Head of caudate nucleus (tissue), 42 donors: ENCODE measurements around the gene CDKN1C.
A peak's percentile ranks its signal among the peaks of the same experiment; 100 is the strongest.

Experiments used
- DNase-seq, 42 donors: peaks; one replicate each; pipeline versions ENCODE4 v3.0.0 to v3.0.0-alpha.2; 2020 to 2021; ENCODE audit warnings: mixed read lengths in 7 of 42
- intact Hi-C: fragments of 100-400 bp; cut with DNase I; formaldehyde crosslinking; loops from one replicate; pipeline ENCODE4 v1.15.0; 2022

CDKN1C gene

DNA sequence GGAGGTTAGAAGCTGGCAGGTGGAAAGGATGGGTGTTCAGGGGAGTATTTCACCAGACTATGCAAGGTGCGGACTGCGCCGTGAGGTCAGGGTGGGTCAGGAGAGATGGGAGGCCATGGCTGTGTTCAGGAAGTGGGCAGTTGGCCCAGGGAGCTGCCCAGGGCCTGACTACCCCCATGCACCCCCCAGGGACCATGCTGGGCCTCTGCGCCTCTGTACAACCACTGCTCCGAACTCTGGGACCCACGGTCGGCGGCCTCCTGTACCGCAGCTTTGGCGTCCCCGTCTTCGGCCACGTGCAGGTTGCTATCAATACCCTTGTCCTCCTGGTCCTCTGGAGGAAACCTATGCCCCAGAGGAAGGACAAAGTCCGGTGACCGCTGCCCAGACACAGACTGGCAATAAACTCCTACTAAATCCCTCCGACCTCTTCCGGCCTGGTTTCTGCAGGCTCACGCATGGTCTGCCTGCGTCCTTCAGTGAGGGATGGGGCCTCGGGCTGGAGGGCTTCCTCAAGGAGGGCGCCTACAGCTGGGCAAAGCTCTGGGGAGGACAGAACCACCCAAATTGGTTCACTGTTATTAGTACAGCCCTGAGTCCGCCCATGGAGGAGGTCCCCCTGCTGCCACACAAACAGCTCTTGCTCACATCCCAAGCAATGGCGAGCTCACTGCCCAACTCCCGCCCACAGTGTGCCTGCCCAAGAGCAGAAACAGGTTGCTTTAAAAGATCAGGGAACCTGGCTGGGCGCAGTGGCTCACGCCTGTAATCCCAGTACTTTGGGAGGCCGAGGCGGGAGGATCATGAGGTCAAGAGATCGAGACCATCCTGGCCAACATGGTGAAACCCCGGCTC is 39.5 kb upstream of the CDKN1C start:
- peak in 1 of 42 donors; percentile 1 for DNase-seq
- intact Hi-C loops = no loop called here

DNA sequence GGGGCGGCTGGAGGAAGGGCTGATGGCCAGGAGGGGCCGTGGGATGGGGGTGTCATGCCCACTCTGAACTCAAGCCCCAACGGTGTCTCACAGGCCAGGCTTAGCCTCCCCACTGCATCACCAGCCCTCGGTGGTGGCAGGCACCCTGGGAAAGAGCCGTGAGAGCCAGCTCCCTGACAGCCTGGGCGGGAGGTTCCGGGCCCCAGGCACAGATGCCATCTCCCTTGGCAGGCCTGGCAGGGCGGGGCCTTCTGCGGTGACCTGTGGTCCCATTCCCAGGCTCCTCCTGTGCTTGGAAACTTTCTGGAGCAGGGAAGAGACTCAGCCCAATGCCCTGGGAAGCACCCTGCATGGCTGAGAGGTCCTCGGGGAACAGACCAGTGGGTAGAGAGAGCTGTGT is 38.8 kb upstream of the CDKN1C start:
- intact Hi-C loops = no loop called here

DNA sequence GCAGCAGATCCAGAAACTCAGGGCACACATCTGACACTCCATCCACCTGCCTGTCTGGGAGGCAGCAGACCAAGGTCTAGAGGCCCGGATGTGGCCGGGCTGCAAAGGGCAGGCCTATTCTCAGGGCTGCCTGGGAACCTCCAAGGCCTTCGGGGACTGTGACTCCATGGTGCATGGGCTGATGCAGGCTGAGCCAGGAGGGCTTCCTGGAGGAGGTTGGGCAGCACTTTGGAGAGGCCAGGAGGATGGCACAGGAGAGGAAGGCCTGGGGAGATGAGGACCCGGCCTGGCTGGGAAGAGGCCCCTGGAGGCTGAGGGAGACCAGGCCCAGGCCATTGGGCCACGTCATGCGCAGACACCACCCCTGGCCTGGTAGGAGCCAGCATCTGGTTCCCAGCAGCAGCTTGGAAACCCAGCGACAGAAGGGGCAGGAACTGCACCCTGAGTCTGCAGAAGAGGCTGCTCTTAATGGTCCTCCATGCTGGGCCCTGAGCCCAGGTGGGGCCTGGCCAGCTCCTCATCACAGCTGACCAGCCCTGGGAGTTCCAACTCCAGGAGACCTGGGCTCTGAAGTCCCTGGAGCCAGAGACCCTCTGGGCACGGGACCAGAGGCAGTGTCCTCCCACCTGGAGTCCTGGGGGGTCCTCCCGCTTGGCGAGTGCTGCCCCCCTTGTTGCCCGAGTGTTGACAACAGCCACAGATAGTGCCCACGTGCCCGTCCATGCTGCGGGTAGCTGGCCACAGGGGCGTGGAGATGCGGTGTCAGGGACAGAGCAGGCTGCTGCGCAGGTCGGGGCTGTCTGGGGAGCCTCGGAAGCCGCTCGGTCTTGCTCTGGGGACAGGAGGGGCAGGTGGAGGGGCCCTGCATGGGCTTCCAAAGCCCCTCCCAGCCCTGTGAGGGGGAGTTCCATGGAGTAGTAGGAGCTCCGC is 38.1 kb upstream of the CDKN1C start:
- no peak for DNase-seq
- intact Hi-C loops = no loop called here

More for the DNA sequence above, 38.8 kb upstream of the CDKN1C start:
- no peak for DNase-seq

DNA sequence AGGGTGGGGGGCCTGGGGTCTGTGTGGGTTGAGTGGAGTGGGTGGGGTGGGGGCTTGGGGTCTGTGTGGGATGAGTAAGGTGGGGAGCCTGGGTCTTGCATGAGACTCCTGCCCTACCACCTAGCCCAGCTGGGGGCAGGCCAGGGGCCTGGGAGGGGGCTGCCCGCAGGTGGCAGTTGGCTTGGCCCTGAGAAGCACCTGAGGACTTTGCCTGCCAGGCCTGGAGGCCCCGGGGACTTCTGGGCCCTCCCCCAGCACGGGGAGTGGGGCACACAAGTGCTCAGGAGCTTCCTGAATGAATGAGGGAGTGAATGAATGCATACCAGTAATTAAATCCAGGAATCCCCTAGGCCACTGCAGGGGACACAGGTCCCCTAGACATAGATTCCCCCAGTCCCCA is 37.1 kb upstream of the CDKN1C start:
- DNase-seq = no peak

DNA sequence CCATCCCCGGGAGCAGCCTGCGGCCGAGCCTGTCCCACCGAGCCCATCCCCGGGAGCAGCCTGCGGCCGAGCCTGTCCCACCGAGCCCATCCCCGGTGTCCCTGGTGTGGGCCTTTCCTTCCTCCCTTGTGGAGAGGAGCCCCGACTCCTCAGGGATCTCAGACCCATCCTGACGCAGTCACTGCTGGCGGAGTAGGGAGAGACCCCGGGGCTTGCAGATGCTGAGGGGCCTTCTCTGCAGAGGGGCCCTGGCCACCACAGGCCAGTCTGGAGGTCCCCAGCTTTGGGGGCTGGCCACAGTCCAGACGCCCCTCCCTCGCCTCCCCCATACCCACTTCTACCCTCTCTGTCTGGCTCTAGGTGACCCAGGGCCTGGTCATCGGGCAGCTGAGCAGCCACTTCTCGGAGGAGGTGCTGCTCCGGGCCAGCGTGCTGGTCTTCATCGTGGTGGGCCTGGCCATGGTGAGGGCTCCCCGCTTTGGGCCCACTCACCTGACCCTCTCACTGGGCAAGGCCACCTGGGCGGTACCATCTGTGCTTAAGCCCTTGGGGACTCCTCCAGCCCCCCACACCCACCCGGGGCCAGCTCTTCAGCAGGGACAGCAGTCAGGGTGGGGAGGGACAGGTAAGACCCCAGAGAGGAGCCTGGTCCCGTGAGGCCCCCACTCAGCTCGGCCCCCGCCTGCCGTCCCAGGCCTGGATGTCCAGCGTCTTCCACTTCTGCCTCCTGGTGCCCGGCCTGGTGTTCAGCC is 36.3 kb upstream of the CDKN1C start:
- intact Hi-C loops = no loop called here
- DNase-seq = no peak

More for the DNA sequence above, 37.1 kb upstream of the CDKN1C start:
- intact Hi-C loops = no loop called here

DNA sequence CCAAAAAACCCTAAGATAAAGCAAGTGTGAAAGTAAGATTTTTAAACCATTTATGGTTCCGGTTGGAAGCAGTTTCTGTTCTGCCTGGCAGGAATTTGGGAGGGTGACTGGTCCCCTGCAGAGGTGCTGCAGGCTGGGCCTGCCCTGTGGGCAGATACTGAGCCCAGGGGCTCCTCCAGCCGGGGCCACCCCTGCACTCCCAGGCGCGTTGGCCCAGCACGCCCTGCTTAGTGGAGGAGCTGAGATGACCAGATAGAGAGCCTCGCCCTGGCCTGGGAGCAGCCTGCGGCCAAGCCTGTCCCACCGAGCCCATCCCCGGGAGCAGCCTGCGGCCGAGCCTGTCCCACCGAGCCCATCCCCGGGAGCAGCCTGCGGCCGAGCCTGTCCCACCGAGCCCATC is 35.7 kb upstream of the CDKN1C start:
- DNase-seq = no peak
- intact Hi-C loops = no loop called here

DNA sequence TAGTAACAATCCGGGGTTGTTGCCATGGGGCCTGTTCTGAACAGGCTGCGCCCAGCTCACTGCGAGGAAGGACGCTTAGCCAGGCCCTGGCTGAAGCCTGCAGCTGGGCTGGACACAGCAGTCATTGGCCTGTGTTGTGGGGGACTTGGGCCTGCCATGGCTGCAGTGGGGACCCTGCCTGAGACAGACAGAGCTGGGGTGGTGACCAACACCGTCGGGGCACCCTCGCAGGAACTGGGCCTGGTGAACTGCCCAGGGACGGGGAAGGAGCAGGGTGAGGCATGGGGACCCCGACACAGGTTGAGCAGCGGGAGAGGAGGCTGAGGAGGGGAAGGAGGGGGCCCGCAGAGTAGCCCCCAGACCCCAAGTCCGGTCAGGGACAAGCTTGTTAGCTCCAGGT is 34.8 kb upstream of the CDKN1C start:
- intact Hi-C loops = no loop called here
- no peak for DNase-seq

DNA sequence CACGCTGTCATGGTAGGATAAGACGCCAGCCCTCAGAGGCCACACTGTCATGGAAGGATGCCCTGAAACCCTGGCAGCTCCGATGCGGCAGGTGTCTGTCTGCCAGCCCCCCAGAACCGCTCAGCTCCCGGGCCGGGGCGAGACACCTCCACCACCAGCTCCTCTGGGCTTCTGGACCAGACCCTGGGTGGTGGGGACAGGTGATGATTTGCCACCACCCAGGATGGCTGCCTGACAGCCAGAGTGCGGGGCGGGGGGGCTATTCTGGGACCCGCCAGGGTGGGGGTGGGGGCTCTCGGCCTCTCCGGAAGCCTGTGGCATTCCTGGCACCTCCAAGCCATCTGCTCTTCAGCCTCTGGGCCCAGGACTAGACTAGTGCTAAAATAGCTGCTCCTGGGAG is 34.3 kb upstream of the CDKN1C start:
- no peak for DNase-seq
- intact Hi-C loops = no loop called here

DNA sequence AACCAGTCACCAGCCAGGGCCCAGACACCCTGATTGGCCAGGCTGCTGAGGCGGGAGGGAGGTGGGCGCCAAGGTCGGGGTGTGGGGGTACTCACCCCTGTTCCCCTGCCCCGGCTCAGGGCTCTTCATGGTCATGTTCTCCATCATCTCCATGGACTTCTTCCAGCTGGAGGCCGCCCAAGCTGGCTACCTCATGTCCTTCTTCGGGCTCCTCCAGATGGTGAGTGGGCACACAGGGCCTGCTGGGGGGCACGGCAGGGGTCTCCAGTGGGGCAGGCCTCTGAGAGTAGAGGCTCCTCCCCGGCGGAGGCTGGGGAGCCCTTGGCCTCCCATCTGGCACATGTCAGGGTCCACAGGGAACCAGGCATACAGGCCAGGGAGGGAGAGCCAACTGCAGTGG is 33.6 kb upstream of the CDKN1C start:
- intact Hi-C loops = no loop called here
- no peak for DNase-seq

DNA sequence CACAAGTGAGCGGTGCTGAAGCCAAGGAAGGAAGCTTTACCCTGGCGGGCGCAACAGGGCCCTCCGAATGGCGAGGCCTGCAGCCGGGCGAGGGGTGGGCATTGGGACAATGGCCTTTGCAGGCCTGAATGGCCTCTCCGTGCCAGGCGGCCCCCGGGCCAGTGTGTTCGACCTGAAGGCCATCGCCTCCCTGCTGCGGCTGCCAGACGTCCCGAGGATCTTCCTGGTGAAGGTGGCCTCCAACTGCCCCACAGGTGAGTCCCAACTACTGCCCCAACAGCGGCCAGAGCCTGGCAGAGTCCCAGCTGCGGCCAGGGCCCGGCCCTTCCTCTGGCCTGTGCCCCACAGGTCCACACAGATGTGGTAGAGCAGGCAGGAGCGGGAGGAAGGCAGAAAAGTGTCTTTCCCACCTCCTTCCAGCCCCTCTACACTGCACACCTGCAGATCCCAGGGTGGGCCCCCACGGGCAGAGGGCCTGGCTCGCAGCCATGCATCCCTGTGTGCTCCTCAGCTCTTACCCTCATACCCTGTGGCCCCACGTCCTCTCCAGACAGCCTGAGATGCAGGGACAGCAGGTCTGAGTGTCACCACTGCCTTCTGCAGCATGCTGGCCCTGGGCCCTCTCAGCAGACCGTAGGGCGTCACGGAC is 32.4 kb upstream of the CDKN1C start:
- no peak for DNase-seq
- intact Hi-C loops = no loop called here

DNA sequence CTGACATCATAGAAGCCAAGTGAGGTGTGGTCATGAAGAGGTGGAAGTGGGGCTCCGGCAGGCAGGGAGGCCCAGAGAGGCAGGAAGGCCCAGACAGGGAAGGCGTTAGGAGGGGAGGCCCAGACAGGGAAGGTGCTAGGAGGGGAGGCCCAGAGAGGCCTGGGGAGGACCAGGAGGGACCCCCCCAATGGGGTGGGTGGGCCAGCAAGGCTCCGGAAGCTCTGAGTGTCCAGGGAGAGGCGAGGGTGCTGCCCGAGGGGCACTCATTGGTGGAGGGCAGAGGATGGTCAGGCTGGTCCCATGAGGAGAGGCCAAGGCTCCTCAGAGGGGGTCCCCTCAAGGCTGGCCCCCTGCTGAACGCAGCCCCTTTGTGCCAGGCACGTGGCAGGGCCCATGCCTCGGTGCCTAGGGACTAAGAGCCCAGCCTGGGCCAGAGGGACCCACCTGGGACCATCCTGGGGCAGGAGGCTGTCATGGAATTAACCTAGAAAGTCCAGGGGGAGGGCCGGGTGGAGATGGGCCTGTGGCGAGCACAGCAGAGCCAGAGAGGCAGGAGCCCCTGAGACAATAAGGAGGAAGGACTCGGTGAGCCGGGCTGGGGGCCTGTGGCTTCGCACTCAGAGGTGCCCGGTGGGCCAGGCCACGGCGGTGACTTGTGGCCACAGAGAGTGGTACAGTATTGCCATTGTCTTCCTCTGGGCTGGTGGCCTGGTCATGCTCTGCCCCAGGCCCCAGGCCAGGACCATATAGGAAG is 31.5 kb upstream of the CDKN1C start:
- intact Hi-C loops = no loop called here

DNA sequence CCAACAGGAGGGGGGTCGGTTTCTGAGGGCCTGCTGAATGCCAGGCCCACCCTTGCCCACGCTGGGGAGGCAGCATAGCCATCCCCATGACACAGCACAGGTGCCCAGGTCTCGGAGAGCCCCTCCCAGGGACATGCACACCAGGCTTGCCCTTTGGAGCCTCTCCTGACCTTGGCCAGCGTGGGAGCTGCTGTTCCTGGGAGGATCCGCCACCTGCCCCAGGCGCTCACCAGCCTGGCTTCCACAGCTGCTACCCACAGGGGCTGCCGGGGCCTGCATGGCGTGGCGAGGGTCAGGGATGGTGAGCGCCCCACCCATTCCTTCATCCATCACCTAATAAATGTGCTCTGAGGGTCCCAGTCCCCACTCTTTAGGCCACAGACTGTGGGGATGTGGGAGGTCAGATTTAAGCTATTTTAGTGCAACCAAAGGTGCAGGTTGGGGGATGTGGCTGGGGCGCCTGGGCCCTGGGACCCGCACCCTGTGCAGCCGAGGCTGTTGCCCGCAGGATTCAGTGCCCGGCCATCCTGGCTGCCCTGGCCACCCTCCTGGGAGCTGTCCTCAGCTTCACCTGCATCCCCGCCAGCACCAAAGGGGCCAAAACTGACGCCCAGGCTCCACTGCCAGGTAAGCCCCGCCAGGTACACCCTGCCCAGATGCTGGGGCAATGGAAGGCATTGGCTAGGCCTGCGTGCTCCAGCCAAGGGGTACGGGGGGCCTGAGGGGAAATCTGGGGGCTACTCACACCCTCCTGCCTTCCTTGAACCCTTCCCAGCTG is 30.7 kb upstream of the CDKN1C start:
- no peak for DNase-seq
- intact Hi-C loops = no loop called here

More for the DNA sequence above, 31.5 kb upstream of the CDKN1C start:
- DNase-seq = no peak

DNA sequence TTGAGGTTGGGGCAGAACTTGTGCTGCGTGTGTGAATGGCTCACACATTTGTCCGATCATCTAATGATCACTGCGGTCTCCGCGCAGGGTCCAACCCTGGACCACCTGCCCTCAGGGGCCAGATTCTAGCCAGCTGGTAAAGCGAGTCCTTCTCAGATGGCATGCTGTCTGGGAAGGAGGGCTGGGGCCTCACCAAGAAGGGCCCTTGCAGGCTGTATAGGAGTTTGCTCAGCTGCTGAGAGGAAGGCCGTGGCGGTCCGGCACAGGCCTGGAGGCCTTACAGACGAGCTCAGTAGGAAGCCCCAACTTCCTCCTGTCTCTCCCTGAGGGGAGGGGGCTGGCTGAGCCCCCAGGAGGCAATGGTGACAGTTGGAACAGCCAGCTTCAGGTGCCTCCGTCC is 29.9 kb upstream of the CDKN1C start:
- intact Hi-C loops = no loop called here
- DNase-seq = no peak

DNA sequence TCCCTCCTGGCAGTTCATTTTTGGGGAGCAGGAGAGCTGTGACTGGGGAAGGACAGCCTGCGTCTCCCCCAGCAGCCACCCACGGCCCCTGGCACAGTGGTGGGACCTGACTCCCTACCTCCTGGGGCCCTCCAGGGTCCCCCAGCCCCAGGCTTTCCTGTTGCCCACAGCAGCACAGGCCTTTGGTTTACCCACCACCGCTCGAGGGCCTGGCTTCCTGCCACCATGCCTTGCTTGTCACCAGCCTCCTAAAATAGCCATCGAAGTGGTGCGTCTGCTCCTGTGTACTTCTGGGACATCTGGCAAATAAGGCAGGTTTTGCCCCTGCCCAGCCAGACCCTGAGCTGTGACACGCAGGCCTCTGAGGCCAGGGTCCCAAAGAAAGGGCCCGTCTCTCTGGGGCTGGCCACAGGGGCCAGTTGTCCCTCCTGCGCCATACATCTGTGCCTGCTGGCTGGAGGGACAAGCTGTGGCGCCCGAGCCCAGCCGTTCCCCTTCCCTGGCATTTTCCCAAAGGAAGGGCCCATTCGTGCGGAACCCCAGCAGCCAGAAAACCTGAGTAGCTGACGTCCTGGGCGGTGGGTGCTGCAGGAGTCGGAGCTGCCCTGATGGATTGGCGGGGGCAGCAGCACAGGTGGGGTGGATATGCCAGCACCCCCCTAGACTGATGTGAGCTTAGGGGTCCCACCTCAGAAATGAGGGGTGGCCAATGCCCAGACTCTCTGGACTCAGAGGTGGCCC is 29.1 kb upstream of the CDKN1C start:
- DNase-seq = no peak
- intact Hi-C loops = no loop called here

DNA sequence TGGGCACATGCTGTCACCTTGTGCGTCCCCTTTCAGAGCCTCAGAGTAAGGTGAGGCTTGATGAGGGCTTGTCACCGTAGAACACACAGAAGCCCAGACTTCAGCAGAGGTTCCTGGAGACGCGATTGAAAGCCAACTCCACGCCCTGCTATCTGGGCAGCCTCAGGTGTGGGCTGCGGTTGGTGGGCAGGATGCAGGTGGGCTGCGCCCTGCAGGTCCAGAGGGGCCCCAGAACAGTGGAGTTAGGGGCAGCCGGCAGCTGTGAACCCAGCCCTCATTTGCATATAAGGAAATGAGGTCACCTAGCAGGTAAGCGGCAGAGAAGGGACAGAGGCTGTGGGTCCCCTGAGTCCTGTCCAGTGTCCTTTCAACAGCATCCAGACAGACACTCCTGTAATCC is 28.2 kb upstream of the CDKN1C start:
- DNase-seq = no peak
- intact Hi-C loops = no loop called here

DNA sequence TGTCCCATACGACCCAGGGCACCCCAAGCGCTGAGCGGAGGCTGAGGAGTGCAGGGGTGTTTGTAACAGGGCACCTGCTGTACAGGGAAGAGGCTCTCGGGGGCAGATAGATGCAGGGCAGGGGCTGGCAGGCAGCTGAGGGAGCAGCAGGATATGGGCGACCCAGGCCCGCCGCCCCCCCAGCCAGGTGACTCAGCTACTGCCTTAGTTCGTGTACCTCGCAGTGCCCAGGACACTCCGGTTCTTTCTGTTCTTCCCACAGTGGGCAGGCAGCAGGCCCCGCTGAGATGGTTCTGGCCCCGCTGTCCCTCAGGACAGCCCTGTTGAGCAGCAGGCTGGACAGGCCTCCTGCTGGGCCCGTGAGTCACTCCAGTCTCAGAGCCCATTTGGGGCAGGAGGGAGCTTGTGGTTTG is 27.4 kb upstream of the CDKN1C start:
- intact Hi-C loops = no loop called here
- DNase-seq = no peak

DNA sequence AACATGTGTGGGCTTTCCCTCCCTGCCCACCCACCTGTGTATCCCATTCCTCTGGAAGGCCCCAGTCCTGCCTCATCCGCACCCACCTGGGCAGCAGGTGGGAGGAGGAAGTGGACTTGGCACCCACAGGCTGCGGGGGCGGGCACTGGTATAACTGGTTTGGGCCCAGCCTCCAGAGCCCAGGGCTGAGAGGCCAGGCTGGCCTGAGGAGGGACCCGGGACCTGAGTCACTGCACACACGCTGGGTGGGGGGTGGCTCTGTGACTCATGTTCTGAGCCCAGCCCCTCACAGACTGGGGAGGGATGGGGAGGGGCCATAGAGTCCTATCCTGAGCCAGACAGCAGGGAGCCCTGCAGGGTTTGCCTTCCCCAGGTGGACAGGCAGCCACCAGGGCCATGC is 26.9 kb upstream of the CDKN1C start:
- intact Hi-C loops = no loop called here
- no peak for DNase-seq
